PC-9 (cell line): ENCODE results near the gene LARP4B. TPM values are rescaled to one million over a fixed set of nuclear protein-coding genes. Genes with fewer than 3 reads are reported as not detected.

Source experiments
- BruUV-seq: library from RNA; stranded (reverse); fragments of 400-500 nt; replicated peaks from 2 replicates; lab custom pipeline; 2021; lab: Mats Ljungman, UMichigan
- CTCF ChIA-PET: fragments of 300-600 bp; sonication (Branson Sonifier 250); formaldehyde crosslinking; loops from one replicate; lab custom pipeline; 2022; ENCODE audit warnings: antibody characterized with exemption; lab: Charles Lee
- POLR2A ChIA-PET: fragments of 300-600 bp; sonication (Branson Sonifier 250); formaldehyde crosslinking; loops from one replicate; lab custom pipeline; 2022; ENCODE audit warnings: antibody characterized with exemption; ENCODE audit not compliant: unreplicated experiment; lab: Charles Lee
- DNase-seq, 2 experiments: peaks; one replicate each; pipeline versions ENCODE4 v3.0.0 to v3.0.0-alpha.2; 2015 to 2022; ENCODE audit warnings: mixed read lengths in 1 of 2
- H2AFZ ChIP-seq: fragments of 200-600 bp; sonication (generic); 2 replicates; pipeline ENCODE4 v1.8.1; 2017; ENCODE audit warnings: antibody characterized with exemption
- H3F3A ChIP-seq: fragments of 200-600 bp; sonication (generic); 2 replicates; pipeline ENCODE4 v1.8.1; 2017; ENCODE audit warnings: antibody characterized with exemption, mild to moderate bottlenecking, low read depth; ENCODE audit not compliant: insufficient read depth
- H3K27ac ChIP-seq: fragments of 200-600 bp; sonication (generic); 2 replicates; pipeline ENCODE4 v1.6.1; 2016; ENCODE audit warnings: mixed run types
- H3K27me3 ChIP-seq: fragments of 200-600 bp; sonication (generic); 2 replicates; pipeline ENCODE4 v1.6.1; 2016; ENCODE audit warnings: low read depth, mixed run types; ENCODE audit not compliant: insufficient read depth
- H3K36me3 ChIP-seq: fragments of 200-600 bp; sonication (generic); 2 replicates; pipeline ENCODE4 v1.6.1; 2016; ENCODE audit warnings: low read depth, mixed run types
- H3K4me1 ChIP-seq: fragments of 200-600 bp; sonication (generic); replicated peaks from 2 replicates; pipeline ENCODE4 v1.6.1; 2016; ENCODE audit warnings: mixed run types; ENCODE audit not compliant: insufficient read depth
- H3K4me2 ChIP-seq: fragments of 200-600 bp; sonication (generic); 2 replicates; pipeline ENCODE4 v1.6.1; 2017; ENCODE audit warnings: mixed run types
- H3K4me3 ChIP-seq: fragments of 200-600 bp; sonication (generic); 2 replicates; pipeline ENCODE4 v1.6.1; 2016; ENCODE audit warnings: mixed run types
- H3K79me2 ChIP-seq: fragments of 200-600 bp; sonication (generic); 2 replicates; pipeline ENCODE4 v1.6.1; 2017; ENCODE audit warnings: low read depth, mixed run types
- H3K9me2 ChIP-seq: fragments of 200-600 bp; sonication (generic); 2 replicates; pipeline ENCODE4 v1.8.1; 2017; ENCODE audit warnings: mild to moderate bottlenecking; ENCODE audit not compliant: insufficient read depth
- H3K9me3 ChIP-seq: fragments of 200-600 bp; sonication (generic); 2 replicates; pipeline ENCODE4 v1.8.1; 2016; ENCODE audit warnings: low read depth; ENCODE audit not compliant: insufficient read depth
- H4K20me1 ChIP-seq: fragments of 200-600 bp; sonication (generic); 2 replicates; pipeline ENCODE4 v1.8.1; 2017; ENCODE audit not compliant: insufficient read depth
- CTCF ChIP-seq: fragments of 200-600 bp; sonication (generic); conservative IDR thresholded peaks from 2 replicates; pipeline ENCODE4 v1.6.1; 2017; ENCODE audit warnings: mixed run types, antibody characterized with exemption, mild to moderate bottlenecking, moderate library complexity
- EZH2 ChIP-seq: fragments of 200-600 bp; sonication (generic); IDR thresholded peaks from 2 replicates; pipeline ENCODE4 v1.8.0; 2017; ENCODE audit warnings: antibody characterized with exemption, low read depth
- intact Hi-C: fragments of 100-400 bp; cut with micrococcal nuclease; formaldehyde crosslinking; loops from one replicate; pipeline ENCODE4 v1.10.0; 2022; ENCODE audit not compliant: unreplicated experiment
- total RNA-seq: library from RNA; stranded (reverse); gene quantifications from 2 replicates; pipeline ENCODE4 v1.2.3, GENCODE V29; 2021

LARP4B gene
- total RNA-seq, 1 experiment from 2014 or later, result 93.4 TPM

- CTCF ChIA-PET, result no interaction called here
- no peaks in the 10 kb centered on the region for H3F3A ChIP-seq
- no peak overlapping the region for H3K4me2 ChIP-seq
- POLR2A ChIA-PET, result no interaction called here
- H4K20me1 ChIP-seq, result no peaks in the 10 kb centered on the region
- DNase-seq, result no peak
- H3K27me3 ChIP-seq, result peaks cover 16% of the 10 kb centered on the region; the same call in 1 of the 2 replicates
- H3K4me3 ChIP-seq, result no peak overlapping the region
- intact Hi-C loops, result no loop called here
- H3K9me2 ChIP-seq, result no peaks in the 10 kb centered on the region
- H3K27ac ChIP-seq, result no peak overlapping the region
- no peaks in the 10 kb centered on the region for H3K4me1 ChIP-seq
- no peak for TF ChIP-seq EZH2
- TF ChIP-seq CTCF, result no peak
- no peaks in the 10 kb centered on the region for H3K36me3 ChIP-seq
- H3K79me2 ChIP-seq, result no peaks in the 10 kb centered on the region
- no peaks in the 10 kb centered on the region for H3K9me3 ChIP-seq
- no TSS peak for BruUV-seq
- H2AFZ ChIP-seq, result no peak overlapping the region
These were observed 32.9 kb upstream of the LARP4B start for GRCh38 chr10:964321-964987.

GRCh38 chr10:963655-964054, 32.1 kb upstream of the LARP4B start:
- no peak for TF ChIP-seq CTCF
- TF ChIP-seq EZH2, result no peak
- H3K4me2 ChIP-seq, result no peak overlapping the region
- H3K36me3 ChIP-seq, result no peaks in the 10 kb centered on the region
- H4K20me1 ChIP-seq, result no peaks in the 10 kb centered on the region
- DNase-seq, result no peak
- POLR2A ChIA-PET, result no interaction called here
- H3K4me1 ChIP-seq, result no peaks in the 10 kb centered on the region
- no peaks in the 10 kb centered on the region for H3F3A ChIP-seq
- no peaks in the 10 kb centered on the region for H3K79me2 ChIP-seq
- H2AFZ ChIP-seq, result no peak overlapping the region
- no TSS peak for BruUV-seq
- CTCF ChIA-PET, result no interaction called here
- no peak overlapping the region for H3K27ac ChIP-seq
- intact Hi-C loops, result no loop called here
- no peaks in the 10 kb centered on the region for H3K9me3 ChIP-seq
- peaks cover 20% of the 10 kb centered on the region; the same call in 1 of the 2 replicates for H3K27me3 ChIP-seq
- no peak overlapping the region for H3K4me3 ChIP-seq
- H3K9me2 ChIP-seq, result no peaks in the 10 kb centered on the region

- no peaks in the 10 kb centered on the region for H3K9me2 ChIP-seq
- H3K4me3 ChIP-seq, result no peak overlapping the region
- H3K9me3 ChIP-seq, result no peaks in the 10 kb centered on the region
- BruUV-seq, result no TSS peak
- no peak overlapping the region for H3K27ac ChIP-seq
- H3F3A ChIP-seq, result no peaks in the 10 kb centered on the region
- H3K27me3 ChIP-seq, result peaks cover 23% of the 10 kb centered on the region; the same call in 1 of the 2 replicates
- no peak overlapping the region for H2AFZ ChIP-seq
- H3K4me2 ChIP-seq, result no peak overlapping the region
- intact Hi-C loops, result no loop called here
- no peak for DNase-seq
- TF ChIP-seq CTCF, result no peak
- no peak for TF ChIP-seq EZH2
- H3K79me2 ChIP-seq, result no peaks in the 10 kb centered on the region
- POLR2A ChIA-PET, result no interaction called here
- no peaks in the 10 kb centered on the region for H3K36me3 ChIP-seq
- CTCF ChIA-PET, result no interaction called here
- no peaks in the 10 kb centered on the region for H4K20me1 ChIP-seq
- H3K4me1 ChIP-seq, result no peaks in the 10 kb centered on the region
These were observed 31.7 kb upstream of the LARP4B start for GRCh38 chr10:963186-963585.
